Neural cell (in vitro differentiated cells): ENCODE data around the gene GPC3. TPM values are rescaled to one million over a fixed set of nuclear protein-coding genes. Genes with fewer than 3 reads are reported as not detected.

Experiments used
- H2AFZ ChIP-seq: fragments of 200-600, 300-800 bp; sonication (generic), shearing (Covaris generic); 2 replicates; pipeline ENCODE4 v1.6.0; 2014; ENCODE audit warnings: low read depth, mild to moderate bottlenecking, antibody characterized with exemption, low read length, moderate library complexity
- H3F3A ChIP-seq: fragments of 200-600 bp; shearing (Covaris generic); 2 replicates; pipeline ENCODE4 v1.6.1; 2016; ENCODE audit warnings: mild to moderate bottlenecking, moderate library complexity, mixed read lengths, antibody characterized with exemption, low read length; ENCODE audit not compliant: insufficient read depth, poor library complexity, severe bottlenecking
- H3K27ac ChIP-seq: fragments of 200-600, 300-800 bp; sonication (generic), shearing (Covaris generic); 2 replicates; pipeline ENCODE4 v1.5.1; 2014; ENCODE audit warnings: mild to moderate bottlenecking, low read length, moderate library complexity
- H3K27me3 ChIP-seq: fragments of 300-800, 200-600 bp; sonication (generic), shearing (Covaris generic); 2 replicates; pipeline ENCODE4 v1.6.0; 2014; ENCODE audit warnings: mild to moderate bottlenecking, low read depth, low read length, moderate library complexity; ENCODE audit not compliant: insufficient read depth
- H3K36me3 ChIP-seq: fragments of 300-800, 200-600 bp; sonication (generic), shearing (Covaris generic); 2 replicates; pipeline ENCODE4 v1.5.1; 2014; ENCODE audit warnings: mild to moderate bottlenecking, antibody characterized with exemption, low read length, moderate library complexity; ENCODE audit not compliant: insufficient read depth
- H3K4me2 ChIP-seq: fragments of 300-800, 200-600 bp; sonication (generic), shearing (Covaris generic); 2 replicates; pipeline ENCODE4 v1.6.0; 2014; ENCODE audit warnings: mild to moderate bottlenecking, low read length
- H3K4me3 ChIP-seq: fragments of 300-800, 200-600 bp; sonication (generic), shearing (Covaris generic); 2 replicates; pipeline ENCODE4 v1.5.1; 2014; ENCODE audit warnings: mild to moderate bottlenecking, low read length, moderate library complexity
- H3K79me2 ChIP-seq: fragments of 200-600 bp; shearing (Covaris generic); replicated peaks from 2 replicates; pipeline ENCODE4 v1.6.0; 2014; ENCODE audit warnings: mild to moderate bottlenecking, low read length, moderate library complexity; ENCODE audit not compliant: insufficient read depth
- H3K9ac ChIP-seq: fragments of 300-800, 200-600 bp; sonication (generic), shearing (Covaris generic); 2 replicates; pipeline ENCODE4 v1.6.1; 2016; ENCODE audit warnings: mild to moderate bottlenecking, low read length, mixed read lengths
- H3K9me2 ChIP-seq: fragments of 200-600 bp; shearing (Covaris generic); 2 replicates; pipeline ENCODE4 v1.6.1; 2016; ENCODE audit warnings: mild to moderate bottlenecking, low read length, mixed read lengths; ENCODE audit not compliant: insufficient read depth
- H3K9me3 ChIP-seq: fragments of 200-600, 300-800 bp; sonication (generic), shearing (Covaris generic); 2 replicates; pipeline ENCODE4 v1.6.1; 2016; ENCODE audit warnings: mild to moderate bottlenecking, mixed run types, low read length, moderate library complexity, mixed read lengths
- H4K20me1 ChIP-seq: fragments of 200-600 bp; shearing (Covaris generic); 2 replicates; pipeline ENCODE4 v1.6.1; 2016; ENCODE audit warnings: mild to moderate bottlenecking, mixed run types; ENCODE audit not compliant: insufficient read depth
- CTCF ChIP-seq: fragments of 450-650 bp; IDR thresholded peaks from 2 replicates; pipeline ENCODE4 v1.5.1; 2014; ENCODE audit warnings: antibody characterized with exemption, mild to moderate bottlenecking, moderate library complexity; ENCODE audit not compliant: poor library complexity, severe bottlenecking
- EP300 ChIP-seq: fragments of 450-650 bp; conservative IDR thresholded peaks from 2 replicates; pipeline ENCODE4 v1.6.1; 2014; ENCODE audit warnings: antibody characterized with exemption, mild to moderate bottlenecking, moderate library complexity; ENCODE audit not compliant: poor library complexity, severe bottlenecking
- EZH2 ChIP-seq: fragments of 200-600, 300-800 bp; shearing (Covaris generic), sonication (generic); IDR thresholded peaks from 2 replicates; pipeline ENCODE4 v1.6.1; 2014; ENCODE audit warnings: antibody characterized with exemption, low read length, borderline replicate concordance, mild to moderate bottlenecking; ENCODE audit not compliant: insufficient read depth, poor library complexity, severe bottlenecking
- MXI1 ChIP-seq: fragments of 450-650 bp; conservative IDR thresholded peaks from 2 replicates; pipeline ENCODE4 v1.6.1; 2014; ENCODE audit warnings: antibody characterized with exemption, mild to moderate bottlenecking; ENCODE audit not compliant: poor library complexity, severe bottlenecking
- POLR2AphosphoS5 ChIP-seq: IDR thresholded peaks from 2 replicates; pipeline ENCODE4 v1.6.1; 2012
- RAD21 ChIP-seq: fragments of 450-650 bp; conservative IDR thresholded peaks from 2 replicates; pipeline ENCODE4 v1.6.1; 2014; ENCODE audit warnings: antibody characterized with exemption, mild to moderate bottlenecking, moderate library complexity
- REST ChIP-seq: IDR thresholded peaks from 2 replicates; pipeline ENCODE4 v1.6.1; 2012; ENCODE audit warnings: borderline replicate concordance
- SMC3 ChIP-seq: fragments of 450-650 bp; conservative IDR thresholded peaks from 2 replicates; pipeline ENCODE4 v1.6.1; 2014; ENCODE audit warnings: antibody characterized with exemption, mild to moderate bottlenecking, moderate library complexity; ENCODE audit not compliant: poor library complexity
- TAF1 ChIP-seq: IDR thresholded peaks from 2 replicates; pipeline ENCODE4 v1.6.1; 2012; ENCODE audit warnings: low read depth
- polyA plus RNA-seq: library from polyadenylated mRNA; depleted of rRNA; stranded (reverse); fragments of >200 nt; gene quantifications from 2 replicates; pipeline ENCODE4 v1.2.3, GENCODE V29; 2014

GPC3 gene
- polyA plus RNA-seq, 1 donor from 2014 or later, result 2.1 TPM

GRCh38 chrX:133741303-133741702, 244.1 kb downstream of the GPC3 start:
- H2AFZ ChIP-seq, result no peak overlapping the region
- no peaks in the 10 kb centered on the region for H3K27me3 ChIP-seq
- no peak overlapping the region for H3K4me3 ChIP-seq
- no peaks in the 10 kb centered on the region for H4K20me1 ChIP-seq
- H3K27ac ChIP-seq, result no peak overlapping the region
- H3K36me3 ChIP-seq, result no peaks in the 10 kb centered on the region
- no peak overlapping the region for H3K9ac ChIP-seq
- no peaks in the 10 kb centered on the region for H3K9me3 ChIP-seq
- H3K9me2 ChIP-seq, result no peaks in the 10 kb centered on the region
- no peaks in the 10 kb centered on the region for H3F3A ChIP-seq
- no peaks in the 10 kb centered on the region for H3K79me2 ChIP-seq
- no peak for TF ChIP-seq CTCF
- TF ChIP-seq RAD21, result no peak
- H3K4me2 ChIP-seq, result no peak overlapping the region

GRCh38 chrX:133726642-133727041, 258.8 kb downstream of the GPC3 start:
- Histone ChIP-seq H4K20me1 (no peaks in the 10 kb centered on the region), H3K4me2 (no peak overlapping the region)

More at GRCh38 chrX:133726642-133727041, 258.8 kb downstream of the GPC3 start:
- Histone ChIP-seq H3K4me3 (no peak overlapping the region), H3K27me3 (no peaks in the 10 kb centered on the region), H3K9ac (no peak overlapping the region), H2AFZ (no peak overlapping the region), H3K27ac (no peak overlapping the region), H3K9me3 (no peaks in the 10 kb centered on the region), H3K36me3 (no peaks in the 10 kb centered on the region), H3F3A (no peaks in the 10 kb centered on the region), H3K79me2 (no peaks in the 10 kb centered on the region), H3K9me2 (no peaks in the 10 kb centered on the region)
- no peak for TF ChIP-seq CTCF
- no peak for TF ChIP-seq RAD21
- no peak for TF ChIP-seq POLR2AphosphoS5
- no peak for TF ChIP-seq EP300
- TF ChIP-seq SMC3, result no peak
- TF ChIP-seq EZH2, result no peak
- TF ChIP-seq MXI1, result no peak
- TF ChIP-seq TAF1, result no peak
- no peak for TF ChIP-seq REST
